K562 (cell line): Measurements from ENCODE around the gene CIB1. TPM values are rescaled to one million over a fixed set of nuclear protein-coding genes. Genes with fewer than 3 reads are reported as not detected.

Experiments used
- ATAC-seq: fragments of 200-7000 bp; cut with Tn5 transposase; 3 replicates; pipeline ENCODE4 v1.9.1; 2020; ENCODE audit warnings: moderate library complexity
- BruUV-seq: library from RNA; stranded (reverse); fragments of 400-500 nt; replicated peaks from 2 replicates; lab custom pipeline; 2021; lab: Mats Ljungman, UMichigan
- CTCF ChIA-PET: fragments of 300-600 bp; formaldehyde crosslinking; extraction: SDS; loops from one replicate; lab custom pipeline; 2021; ENCODE audit warnings: low intra/inter-chr PET ratio; lab: Yijun Ruan, JAX
- POLR2A ChIA-PET: fragments of 300-600, 350-650 bp; sonication (Branson Sonifier 250); formaldehyde crosslinking; extraction: SDS; loops from one replicate; lab custom pipeline; 2021; ENCODE audit warnings: antibody characterized with exemption, inconsistent platforms; lab: Yijun Ruan, JAX
- DNase-seq, 4 experiments: peaks; one replicate each; pipeline versions ENCODE4 v3.0.0 to v3.0.0-alpha.2; 2011 to 2018; ENCODE audit warnings: low spot score in 3 of 4, mixed read lengths in 3 of 4; ENCODE audit errors: extremely low read depth in 1 of 4
- FAIRE-seq: peaks from 2 replicates; lab custom pipeline; 2011; peaks lifted over from hg19 to GRCh38; lab: Jason Lieb, UNC
- H2AFZ ChIP-seq: 2 replicates; pipeline ENCODE4 v1.6.0; 2011; ENCODE audit warnings: low read depth, low read length, control low read depth, inconsistent platforms
- H3K27ac ChIP-seq: fragments of 200-600 bp; 3 replicates; pipeline ENCODE4 v1.8.0; 2011; ENCODE audit warnings: low read depth, mild to moderate bottlenecking, control low read depth, inconsistent platforms, low read length, moderate library complexity, mixed read lengths; ENCODE audit errors: extremely low read depth
- H3K27me3 ChIP-seq, 2 experiments: fragments of 300-600 bp in 1 of 2; 2 replicates in 1 of 2; 3 replicates in 1 of 2; pipeline versions ENCODE4 v1.6.0 to v1.8.0; 2011; ENCODE audit warnings: inconsistent platforms in 2 of 2, low read length in 2 of 2, mild to moderate bottlenecking in 1 of 2, mixed read lengths in 1 of 2, moderate library complexity in 1 of 2; ENCODE audit not compliant: control insufficient read depth in 2 of 2, insufficient read depth in 2 of 2
- H3K36me3 ChIP-seq: fragments of 300-600 bp; 3 replicates; pipeline ENCODE4 v1.8.0; 2011; ENCODE audit warnings: mild to moderate bottlenecking, low read length, inconsistent platforms; ENCODE audit not compliant: control insufficient read depth, insufficient read depth
- H3K4me1 ChIP-seq, 2 experiments: fragments of 200-600 bp in 1 of 2; replicated peaks in 1 of 2; 2 replicates in 1 of 2; 3 replicates in 1 of 2; pipeline versions ENCODE4 v1.5.1 to v1.8.0; 2011; ENCODE audit warnings: inconsistent platforms in 2 of 2, low read length in 2 of 2, mild to moderate bottlenecking in 1 of 2, mixed read lengths in 1 of 2, moderate library complexity in 1 of 2; ENCODE audit not compliant: control insufficient read depth in 2 of 2, insufficient read depth in 2 of 2
- H3K4me2 ChIP-seq: 2 replicates; pipeline ENCODE4 v1.6.1; 2011; ENCODE audit warnings: low read length, control low read depth, inconsistent platforms, mixed read lengths; ENCODE audit not compliant: insufficient read depth
- H3K4me3 ChIP-seq: fragments of 200-600 bp; sonication (generic), shearing (Covaris generic); 2 replicates; pipeline ENCODE4 v1.5.1; 2016; ENCODE audit warnings: control low read depth, inconsistent platforms
- H3K79me2 ChIP-seq: fragments of 200-600 bp; 3 replicates; pipeline ENCODE4 v1.8.0; 2011; ENCODE audit warnings: low read length, inconsistent platforms; ENCODE audit not compliant: control insufficient read depth, insufficient read depth
- H3K9ac ChIP-seq, 2 experiments: 2 replicates each; pipeline versions ENCODE4 v1.6.0 to v1.6.1; 2011; ENCODE audit warnings: low read depth in 2 of 2, low read length in 2 of 2, control low read depth in 1 of 2, inconsistent platforms in 1 of 2, mild to moderate bottlenecking in 1 of 2, mixed read lengths in 1 of 2; ENCODE audit not compliant: insufficient read depth in 1 of 2
- H3K9me1 ChIP-seq: one replicate; pipeline ENCODE4 v1.6.0; 2011; ENCODE audit warnings: inconsistent platforms, mild to moderate bottlenecking, low read length, moderate library complexity; ENCODE audit not compliant: control insufficient read depth, insufficient read depth
- H3K9me3 ChIP-seq: replicated peaks from 2 replicates; pipeline ENCODE4 v1.5.1; 2011; ENCODE audit warnings: low read depth, low read length, inconsistent platforms; ENCODE audit not compliant: control insufficient read depth, insufficient read depth
- H4K20me1 ChIP-seq: replicated peaks from 2 replicates; pipeline ENCODE4 v1.6.1; 2011; ENCODE audit warnings: low read length, inconsistent platforms, mixed read lengths; ENCODE audit not compliant: control insufficient read depth, insufficient read depth
- CHD7 ChIP-seq: fragments of 200-600 bp; sonication (generic); IDR thresholded peaks from one replicate; pipeline ENCODE4 v1.6.1; 2012; ENCODE audit warnings: mild to moderate bottlenecking, low read depth, low read length, inconsistent platforms
- ELF1 ChIP-seq: fragments of 200-800 bp; sonication (Bioruptor generic); IDR thresholded peaks from 2 replicates; pipeline ENCODE4 v1.6.1; 2016; ENCODE audit warnings: missing genetic modification characterization, missing compliant biosample characterization
- FOXK2 ChIP-seq, 2 experiments: fragments of 450-650 bp; IDR thresholded peaks in 1 of 2; conservative IDR thresholded peaks in 1 of 2; 2 replicates each; pipeline ENCODE4 v1.6.1; 2016; ENCODE audit warnings: low read depth in 2 of 2, mild to moderate bottlenecking in 1 of 2
- KLF1 ChIP-seq: fragments of 450-650 bp; IDR thresholded peaks from 2 replicates; pipeline ENCODE4 v1.6.1; 2016; ENCODE audit warnings: missing genetic modification characterization, missing compliant biosample characterization
- NR0B1 ChIP-seq: fragments of 450-650 bp; IDR thresholded peaks from one replicate; pipeline ENCODE4 v1.6.1; 2018; ENCODE audit warnings: mild to moderate bottlenecking, moderate library complexity; ENCODE audit not compliant: partially characterized antibody
- PTTG1 ChIP-seq: fragments of 450-650 bp; IDR thresholded peaks from 2 replicates; pipeline ENCODE4 v1.6.1; 2016; ENCODE audit warnings: low read depth, mild to moderate bottlenecking, missing genetic modification characterization, missing compliant biosample characterization
- YY1 ChIP-seq, 3 experiments: IDR thresholded peaks; 2 replicates each; pipeline ENCODE4 v1.6.1; 2011; ENCODE audit warnings: low read length in 2 of 3, mild to moderate bottlenecking in 2 of 3, moderate library complexity in 2 of 3, borderline replicate concordance in 1 of 3, control low read depth in 1 of 3, low read depth in 1 of 3; ENCODE audit not compliant: insufficient read depth in 3 of 3, insufficient replicate concordance in 2 of 3, control insufficient read depth in 1 of 3, insufficient read length in 1 of 3; ENCODE audit errors: extremely low read depth in 1 of 3
- whole genome bisulfite sequencing: fragments of 100-300 bp; shearing (Covaris generic); methylation state at CpG from one replicate; pipeline ENCODE4 v1.1.6; 2016; ENCODE audit warnings: low coverage, mixed read lengths; ENCODE audit not compliant: insufficient coverage; ENCODE audit errors: missing lambda C conversion rate; 5-methylcytosine and 5-hydroxymethylcytosine counted together
- in situ Hi-C: fragments of 300-500 bp; cut with MboI; formaldehyde crosslinking; loops from 4 replicates; pipeline ENCODE4 v1.15.0; 2018; ENCODE audit warnings: inconsistent platforms, mixed read lengths
- intact Hi-C: fragments of 100-400 bp; cut with micrococcal nuclease; formaldehyde crosslinking; loops from 2 replicates; pipeline ENCODE4 v1.14.2; 2022
- polyA plus RNA-seq, 8 experiments: library from polyadenylated mRNA; depleted of rRNA in 4 of 8; stranded (reverse) in 5 of 8; unstranded in 3 of 8; fragments of >200 nt; fragmentation: Nextera tagmentation in 2 of 8; fragmentation: Illumina TruSeq in 1 of 8; extraction: Ambion mirVana in 2 of 8; extraction: Trizol in 1 of 8; gene quantifications; 2 replicates each; pipeline versions ENCODE4 v1.2.1 to v1.2.3, GENCODE V29; 2011 to 2014; ENCODE audit warnings: inconsistent platforms in 1 of 8, missing spikeins in 1 of 8
- total RNA-seq, 7 experiments: library from RNA; depleted of rRNA in 6 of 7; stranded (reverse); fragments of >200 nt in 6 of 7; fragmentation: Illumina TruSeq in 2 of 7; extraction: Trizol in 2 of 7; gene quantifications; 2 replicates each; pipeline versions ENCODE4 v1.2.1 to v1.2.3, GENCODE V29; 2011 to 2021; ENCODE audit warnings: low replicate concordance in 1 of 7

The CIB1 gene
- total and polyA plus RNA-seq, 9 of the 15 experiments (the other 6 are each of a cell fraction or from before 2014, with no cell fraction given): 14.9 to 136 (median 64.5) TPM

GRCh38 chr15:90266061-90266431 is 32.3 kb upstream of the CIB1 start:
- TSS peak; percentile 63 for BruUV-seq
- in situ Hi-C loops: loop anchor here (5.0 kb wide), 1 partner anchor 114 kb away; no protein-coding TSS in a partner anchor
- H3K9ac ChIP-seq: peak overlapping the region; percentile 83 to 90
- peaks cover 34% of the 10 kb centered on the region for H3K36me3 ChIP-seq
- ChIA-PET POLR2A (interaction anchor here (0.7 to 1.0 kb wide), 6 partner anchors 8 to 608 kb away, joined by 3 to 4 read pairs (median 4); partner anchors contain the start of gene TTLL13), CTCF (no interaction called here)
- peak overlapping the region; percentile 64 for H3K4me3 ChIP-seq
- ATAC-seq: peak; percentile 68
- H2AFZ ChIP-seq: peak overlapping the region; percentile 93
- 2% methylated on average over 16 of the region's 16 CpGs for WGBS
- H3K9me1 ChIP-seq: no peaks in the 10 kb centered on the region
- no peaks in the 10 kb centered on the region for H3K9me3 ChIP-seq
- peaks cover 14 to 18% of the 10 kb centered on the region in 2 experiments for H3K4me1 ChIP-seq
- FAIRE-seq: peak; percentile 48
- H3K79me2 ChIP-seq: peaks cover 66% of the 10 kb centered on the region
- intact Hi-C loops: loop anchor here (2.0 kb wide), 1 partner anchor 31 kb away; the partner anchor contains the start of gene GDPGP1
- H3K27ac ChIP-seq: peak overlapping the region; percentile 86
- peak in 2 of 4 experiments; percentile 48 to 64 for DNase-seq
- no peaks in the 10 kb centered on the region; the same call in 1 of the 2 replicates for H4K20me1 ChIP-seq
- H3K4me2 ChIP-seq: peak overlapping the region; percentile 91
- no peaks in the 10 kb centered on the region for H3K27me3 ChIP-seq
- TF ChIP-seq KLF1: no peak
- TF ChIP-seq CHD7: no peak
- TF ChIP-seq YY1 (IDR thresholded peaks at IDR 0.05; ENCODE audit: borderline replicate concordance in 1 of 3, control insufficient read depth in 1 of 3, extremely low read depth in 1 of 3, insufficient read depth in 3 of 3, insufficient read length in 1 of 3, insufficient replicate concordance in 2 of 3, low read depth in 1 of 3, low read length in 2 of 3): peak in 2 of 3 experiments; percentile 48 to 60
- TF ChIP-seq PTTG1 (tag): no peak
- TF ChIP-seq ELF1 (tag): no peak
- 0 out of 4 replicates have a peak, but pooled peaks of 1 of the 2 experiments have one; percentile 10 for TF ChIP-seq FOXK2 (conservative IDR thresholded peaks at IDR 0.05 in 1 of 2, IDR thresholded peaks at IDR 0.05 in 1 of 2; ENCODE audit: low read depth in 2 of 2)
- TF ChIP-seq NR0B1: no peak
